RWPE1 (cell line): ENCODE results near the gene ELAVL3.

Experiments
- CTCF ChIA-PET: fragments of 350-600 bp; sonication (Branson Sonifier 250); formaldehyde crosslinking; extraction: SDS; loops from one replicate; lab custom pipeline; 2021; lab: Yijun Ruan, JAX
- POLR2A ChIA-PET: fragments of 400-600 bp; formaldehyde crosslinking; extraction: SDS; loops from one replicate; lab custom pipeline; 2020; ENCODE audit warnings: antibody characterized with exemption; ENCODE audit not compliant: low non-redundant PET; lab: Yijun Ruan, JAX
- DNase-seq: peaks from one replicate; pipeline ENCODE4 v3.0.0; 2012; ENCODE audit warnings: low spot score
- H3K27ac ChIP-seq: fragments of 450-650 bp; 2 replicates; pipeline ENCODE4 v1.5.1; 2017
- CTCF ChIP-seq: fragments of 450-650 bp; conservative IDR thresholded peaks from 2 replicates; pipeline ENCODE4 v1.5.1; 2017; ENCODE audit warnings: low read depth, mild to moderate bottlenecking

ELAVL3 gene

GRCh38 chr19:11401808-11402543 is 78.9 kb downstream of the ELAVL3 start:
- ChIA-PET POLR2A (no interaction called here), CTCF (interaction anchor here (0.6 kb wide), 3 partner anchors 66 to 424 kb away, joined by 3 to 5 read pairs (median 4); no protein-coding TSS in a partner anchor)
- no peak for DNase-seq
- no peak for TF ChIP-seq CTCF
- H3K27ac ChIP-seq, result no peak overlapping the region
